OCI-LY3 (cell line): ENCODE data around the gene GAK.

Experiments used
- EZH2phosphoT487 ChIP-seq: fragments of 200-600 bp; shearing (Covaris generic); IDR thresholded peaks from 2 replicates; pipeline ENCODE4 v1.6.1; 2018; ENCODE audit warnings: antibody characterized with exemption, mixed run types, low read depth
- TF ChIP-seq, protein P1 (sequence below): fragments of 200-600, 300-600 bp; sonication (generic); IDR thresholded peaks from 2 replicates; pipeline ENCODE4 v1.5.1; 2014; ENCODE audit warnings: antibody characterized with exemption, low read length, low read depth

DNA sequence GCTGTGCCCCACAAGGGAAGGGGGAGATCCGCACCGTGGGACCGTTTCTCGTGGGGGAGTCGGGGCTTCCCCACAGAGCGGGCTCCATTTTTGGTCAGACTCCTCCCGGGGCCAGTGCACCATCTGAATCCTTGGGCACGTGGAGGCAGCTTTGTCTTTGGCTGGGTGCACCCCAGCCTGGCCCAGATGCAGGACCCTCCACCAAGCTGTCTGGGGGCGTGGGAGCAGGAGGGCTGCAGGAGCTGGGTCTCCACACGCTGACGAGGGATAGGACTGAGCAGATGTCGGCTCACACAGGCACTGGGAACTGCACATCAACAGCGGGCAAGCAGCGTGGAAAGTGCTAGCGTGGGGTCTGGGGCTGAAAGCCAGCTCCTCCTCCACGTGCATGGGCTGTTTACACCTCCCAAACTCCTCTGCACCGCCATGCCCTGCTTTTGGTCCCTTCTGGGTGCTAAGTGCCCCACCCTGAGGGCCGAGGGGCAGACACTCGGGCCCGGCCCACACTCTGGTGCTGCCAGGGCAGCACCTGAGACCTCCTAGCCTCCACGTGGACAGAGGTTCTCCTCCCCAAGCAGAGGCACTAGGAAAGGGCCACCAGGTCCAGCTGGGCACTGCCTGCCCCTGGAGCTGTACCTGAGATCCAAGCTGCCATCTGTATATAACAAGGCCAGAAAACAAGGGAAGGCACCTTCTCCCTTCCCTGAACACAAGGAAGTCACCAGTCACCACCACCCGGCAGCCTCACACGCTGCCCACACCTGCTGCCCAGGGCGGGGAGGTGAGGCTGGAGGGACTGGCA lies 27.4 kb upstream of the GAK start:
- TF ChIP-seq, protein P1, sequence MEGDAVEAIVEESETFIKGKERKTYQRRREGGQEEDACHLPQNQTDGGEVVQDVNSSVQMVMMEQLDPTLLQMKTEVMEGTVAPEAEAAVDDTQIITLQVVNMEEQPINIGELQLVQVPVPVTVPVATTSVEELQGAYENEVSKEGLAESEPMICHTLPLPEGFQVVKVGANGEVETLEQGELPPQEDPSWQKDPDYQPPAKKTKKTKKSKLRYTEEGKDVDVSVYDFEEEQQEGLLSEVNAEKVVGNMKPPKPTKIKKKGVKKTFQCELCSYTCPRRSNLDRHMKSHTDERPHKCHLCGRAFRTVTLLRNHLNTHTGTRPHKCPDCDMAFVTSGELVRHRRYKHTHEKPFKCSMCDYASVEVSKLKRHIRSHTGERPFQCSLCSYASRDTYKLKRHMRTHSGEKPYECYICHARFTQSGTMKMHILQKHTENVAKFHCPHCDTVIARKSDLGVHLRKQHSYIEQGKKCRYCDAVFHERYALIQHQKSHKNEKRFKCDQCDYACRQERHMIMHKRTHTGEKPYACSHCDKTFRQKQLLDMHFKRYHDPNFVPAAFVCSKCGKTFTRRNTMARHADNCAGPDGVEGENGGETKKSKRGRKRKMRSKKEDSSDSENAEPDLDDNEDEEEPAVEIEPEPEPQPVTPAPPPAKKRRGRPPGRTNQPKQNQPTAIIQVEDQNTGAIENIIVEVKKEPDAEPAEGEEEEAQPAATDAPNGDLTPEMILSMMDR = no peak
- TF ChIP-seq EZH2phosphoT487 = no peak
